SK-N-SH treated with all-trans-retinoic acid at 6 μM for 48 hours (cell line): ENCODE data around the gene UQCRH.
"Not testable (repeated sequence)": the region's sequence is repeated elsewhere in the genome, so short reads cannot be mapped to it uniquely, and the experiment has no call there.

Experiments
- ARNTL ChIP-seq: fragments of 450-650 bp; formaldehyde crosslinking; IDR thresholded peaks from 2 replicates; pipeline ENCODE4 v1.5.0; 2020; ENCODE audit warnings: low read depth, mild to moderate bottlenecking, moderate library complexity, borderline replicate concordance
- BACH2 ChIP-seq: fragments of 250-450 bp; sonication (Bioruptor Pico); IDR thresholded peaks from 2 replicates; pipeline ENCODE4 v1.9.0; 2021; ENCODE audit warnings: mild to moderate bottlenecking, borderline replicate concordance
- CSDC2 ChIP-seq: fragments of 250-450 bp; sonication (Bioruptor Pico); IDR thresholded peaks from 2 replicates; pipeline ENCODE4 v1.5.0; 2020; ENCODE audit warnings: mild to moderate bottlenecking, moderate library complexity
- ESRRG ChIP-seq: fragments of 250-450 bp; sonication (Bioruptor Pico); IDR thresholded peaks from 2 replicates; pipeline ENCODE4 v1.6.1; 2021; ENCODE audit warnings: mild to moderate bottlenecking
- ISL1 ChIP-seq: fragments of 250-450 bp; sonication (Bioruptor Pico); IDR thresholded peaks from 2 replicates; pipeline ENCODE4 v2.1.2; 2022; ENCODE audit warnings: mild to moderate bottlenecking, moderate library complexity
- OSR1 ChIP-seq: fragments of 250-450 bp; sonication (Bioruptor Pico); IDR thresholded peaks from 2 replicates; pipeline ENCODE4 v1.8.0; 2022; ENCODE audit warnings: moderate library complexity, mild to moderate bottlenecking, inconsistent platforms
- PATZ1 ChIP-seq: fragments of 250-450 bp; sonication (Bioruptor Pico); IDR thresholded peaks from 2 replicates; pipeline ENCODE4 v1.8.0; 2020; ENCODE audit warnings: mild to moderate bottlenecking, moderate library complexity, borderline replicate concordance
- RARB ChIP-seq: fragments of 250-450 bp; sonication (Bioruptor Pico); IDR thresholded peaks from 2 replicates; pipeline ENCODE4 v1.8.0; 2021; ENCODE audit warnings: mild to moderate bottlenecking, moderate library complexity
- SNAI2 ChIP-seq: fragments of 250-450 bp; sonication (Bioruptor Pico); IDR thresholded peaks from 2 replicates; pipeline ENCODE4 v1.5.0; 2020; ENCODE audit warnings: mild to moderate bottlenecking, moderate library complexity
- TCF4 ChIP-seq: fragments of 250-450 bp; sonication (Bioruptor Pico); IDR thresholded peaks from 2 replicates; pipeline ENCODE4 v1.8.0; 2021; ENCODE audit warnings: mild to moderate bottlenecking, moderate library complexity, borderline replicate concordance
- TOX ChIP-seq: fragments of 250-450 bp; sonication (Bioruptor Pico); IDR thresholded peaks from 2 replicates; pipeline ENCODE4 v1.8.0; 2021; ENCODE audit warnings: mild to moderate bottlenecking, moderate library complexity, borderline replicate concordance
- ZC3H10 ChIP-seq: fragments of 250-450 bp; sonication (Bioruptor Pico); IDR thresholded peaks from 2 replicates; pipeline ENCODE4 v1.5.1; 2021; ENCODE audit warnings: mild to moderate bottlenecking, moderate library complexity
- ZNF70 ChIP-seq: fragments of 450-650 bp; formaldehyde crosslinking; IDR thresholded peaks from 2 replicates; pipeline ENCODE4 v1.5.0; 2020; ENCODE audit warnings: mild to moderate bottlenecking, moderate library complexity

- TF ChIP-seq ISL1 (CRISPR knock-in tag); ARNTL (CRISPR knock-in tag); RARB (CRISPR knock-in tag); PATZ1; BACH2 (CRISPR knock-in tag); CSDC2; TOX (CRISPR knock-in tag); ESRRG (CRISPR knock-in tag); SNAI2 (CRISPR knock-in tag); ZC3H10 (CRISPR knock-in tag); TCF4 (CRISPR knock-in tag); OSR1 (CRISPR knock-in tag); ZNF70 (CRISPR knock-in tag): not testable (repeated sequence)
Observed at GRCh38 chr1:46330381-46330780, 26.9 kb downstream of the UQCRH start.
